ENCODE data around the gene BTG3. TPM values are rescaled to one million over a fixed set of nuclear protein-coding genes. Genes with fewer than 3 reads are reported as not detected.

The BTG3 gene
- 10 to 100 TPM; 40.3 to 41.7 (median 41.1) TPM for polyA plus RNA-seq (ENCODE audit: insufficient read length in 4 of 4)

GRCh38 chr21:17612565-17613241, at the start of gene BTG3:
BTG3 (minus strand) TSS chr21:17612901; CDS start chr21:17609144, 3,757 bp downstream.
- peak; percentile 43 to 65 (median 62) for DNase-seq (ENCODE audit: low read depth in 4 of 4, low spot score in 2 of 4)

- DNase-seq (ENCODE audit: low read depth in 4 of 4, low spot score in 2 of 4), result no peak
Observed at GRCh38 chr21:17660862-17661261, 48.2 kb upstream of the BTG3 start.

GRCh38 chr21:17660452-17660851, 47.8 kb upstream of the BTG3 start:
- no peak for DNase-seq (ENCODE audit: low read depth in 4 of 4, low spot score in 2 of 4)

GRCh38 chr21:17658931-17659330, 46.2 kb upstream of the BTG3 start:
- DNase-seq (ENCODE audit: low read depth in 4 of 4, low spot score in 2 of 4), result no peak

- no peak for DNase-seq (ENCODE audit: low read depth in 4 of 4, low spot score in 2 of 4)
Observed at GRCh38 chr21:17651526-17651925, 38.8 kb upstream of the BTG3 start.

- no peak for DNase-seq (ENCODE audit: low read depth in 4 of 4, low spot score in 2 of 4)
Observed at GRCh38 chr21:17650292-17650691, 37.6 kb upstream of the BTG3 start.

- DNase-seq (ENCODE audit: low read depth in 4 of 4, low spot score in 2 of 4), result no peak
Observed at GRCh38 chr21:17646790-17647189, 34.1 kb upstream of the BTG3 start.

GRCh38 chr21:17644186-17644585, 31.5 kb upstream of the BTG3 start:
- no peak for DNase-seq (ENCODE audit: low read depth in 4 of 4, low spot score in 2 of 4)

GRCh38 chr21:17640821-17641220, 28.1 kb upstream of the BTG3 start:
- DNase-seq (ENCODE audit: low read depth in 4 of 4, low spot score in 2 of 4), result no peak

GRCh38 chr21:17636711-17637110, 24.0 kb upstream of the BTG3 start:
- DNase-seq (ENCODE audit: low read depth in 4 of 4, low spot score in 2 of 4), result no peak

- no peak for DNase-seq (ENCODE audit: low read depth in 4 of 4, low spot score in 2 of 4)
Observed at GRCh38 chr21:17631195-17631594, 18.5 kb upstream of the BTG3 start.

GRCh38 chr21:17622018-17622417, 9.3 kb upstream of the BTG3 start:
- no peak for DNase-seq (ENCODE audit: low read depth in 4 of 4, low spot score in 2 of 4)

GRCh38 chr21:17616831-17617230, 4.1 kb upstream of the BTG3 start:
- no peak for DNase-seq (ENCODE audit: low read depth in 4 of 4, low spot score in 2 of 4)

GRCh38 chr21:17613242-17613676, 558 bp upstream of the BTG3 start:
- DNase-seq (ENCODE audit: low read depth in 4 of 4, low spot score in 2 of 4), result peak in 3 of 4 donors; percentile 26 to 42 (median 34)

- no peak for DNase-seq (ENCODE audit: low read depth in 4 of 4, low spot score in 2 of 4)
Observed at GRCh38 chr21:17612023-17612564, 607 bp downstream of the BTG3 start.

- DNase-seq (ENCODE audit: low read depth in 4 of 4, low spot score in 2 of 4), result peak; percentile 80 to 86 (median 83)
Observed at GRCh38 chr21:17611414-17612022, 1.2 kb downstream of the BTG3 start.

- DNase-seq (ENCODE audit: low read depth in 4 of 4, low spot score in 2 of 4), result peak in 1 of 4 donors; percentile 14
Observed at GRCh38 chr21:17610911-17611310, 1.8 kb downstream of the BTG3 start.

GRCh38 chr21:17609681-17610080, 3.0 kb downstream of the BTG3 start:
- no peak for DNase-seq (ENCODE audit: low read depth in 4 of 4, low spot score in 2 of 4)

GRCh38 chr21:17607684-17608083, 5.0 kb downstream of the BTG3 start:
- no peak for DNase-seq (ENCODE audit: low read depth in 4 of 4, low spot score in 2 of 4)

- DNase-seq (ENCODE audit: low read depth in 4 of 4, low spot score in 2 of 4), result no peak
Observed at GRCh38 chr21:17602874-17603273, 9.8 kb downstream of the BTG3 start.

GRCh38 chr21:17598437-17598836, 14.3 kb downstream of the BTG3 start:
- DNase-seq (ENCODE audit: low read depth in 4 of 4, low spot score in 2 of 4), result no peak

GRCh38 chr21:17597680-17598079, 15.0 kb downstream of the BTG3 start:
- no peak for DNase-seq (ENCODE audit: low read depth in 4 of 4, low spot score in 2 of 4)

Data from left renal cortex interstitium (tissue), 4 donors.